GM19463 (cell line): ENCODE data around the gene FAM13C.

Experiments used
- ATAC-seq: cut with Tn5 transposase; IDR thresholded peaks from one replicate; pipeline ENCODE4 v1.9.1; 2021; ENCODE audit warnings: mild to moderate bottlenecking, moderate library complexity; ENCODE audit not compliant: unreplicated experiment

Gene FAM13C

DNA sequence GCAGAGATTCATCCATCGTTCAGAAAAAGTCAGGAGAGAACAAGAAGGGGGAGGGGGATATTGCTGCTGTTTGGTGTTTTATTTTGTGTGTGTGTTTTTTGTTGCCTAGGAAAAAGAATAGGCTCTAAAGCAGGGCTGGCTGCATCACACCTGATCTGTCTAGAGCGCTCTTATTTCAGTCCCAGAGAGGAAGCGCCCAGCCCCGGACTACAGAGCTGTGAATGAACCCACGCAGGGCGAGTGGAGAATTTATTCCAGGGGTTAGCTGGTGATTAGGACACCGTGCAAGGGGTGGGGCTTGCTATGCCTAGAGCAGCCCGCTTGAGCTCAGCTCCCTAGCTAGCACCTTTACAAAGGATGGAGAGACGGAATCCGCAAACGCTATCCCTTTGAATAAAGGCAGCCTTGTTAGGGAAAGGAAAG lies 621 bp upstream of the FAM13C start:
- ATAC-seq, result no peak

DNA sequence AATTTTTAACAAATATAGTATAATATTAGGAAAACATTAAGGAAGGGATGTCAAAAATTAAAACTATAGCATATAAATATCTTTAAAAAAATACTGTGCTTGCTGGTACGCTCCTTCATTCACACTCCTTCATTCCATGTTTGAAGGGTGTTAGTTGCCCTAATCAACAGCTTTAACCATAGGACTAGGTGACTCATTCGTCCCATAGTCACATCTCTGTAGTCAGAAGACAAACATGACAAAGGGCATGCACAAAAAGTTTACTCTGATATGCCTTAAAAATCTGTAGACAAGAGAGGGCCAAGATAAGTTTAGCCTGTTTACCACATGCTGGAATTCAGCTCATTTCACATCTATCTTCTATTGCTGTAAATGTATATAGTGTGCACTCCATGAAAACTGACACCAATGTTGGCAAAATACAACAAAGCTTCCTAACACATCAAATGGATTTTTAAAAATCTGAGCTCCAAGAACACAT lies 646 bp downstream of the FAM13C start:
- no peak for ATAC-seq

DNA sequence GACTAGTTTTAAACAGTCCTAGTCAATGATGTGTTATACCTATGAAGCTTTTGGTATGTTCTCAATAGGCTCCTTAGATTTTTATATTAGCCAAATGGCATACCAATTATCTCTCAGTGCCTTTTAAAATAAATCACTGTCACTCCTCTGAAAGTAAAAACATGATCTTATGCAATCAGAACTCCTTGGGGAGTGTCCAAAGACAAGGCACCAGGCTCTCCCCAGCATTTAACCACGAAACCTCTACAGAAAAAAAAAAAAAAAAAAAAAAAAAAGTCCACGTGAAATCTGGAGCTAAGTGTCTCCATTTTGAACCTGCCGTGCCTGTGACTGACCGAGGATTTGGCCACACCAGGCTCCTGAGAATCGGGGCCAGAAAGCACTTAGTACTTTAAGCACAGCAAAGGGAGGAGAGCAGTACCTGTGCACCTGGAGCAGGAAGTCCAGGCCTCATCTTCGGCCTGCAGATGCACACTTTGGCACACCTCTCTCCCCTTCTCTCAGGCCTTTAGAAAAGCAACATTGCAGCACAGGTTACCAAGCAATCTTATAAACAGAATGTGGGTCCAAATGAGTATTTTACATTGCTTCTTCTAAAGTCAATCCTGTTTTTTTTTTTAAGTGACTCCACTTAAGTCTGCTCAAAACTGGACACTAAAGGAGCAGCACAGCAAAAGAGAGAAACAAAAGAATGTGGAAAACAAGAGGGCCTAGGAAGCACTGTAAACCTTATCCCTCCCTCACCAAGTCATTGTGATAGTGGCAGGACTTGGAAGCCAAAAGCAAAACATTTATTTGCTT lies 1.5 kb downstream of the FAM13C start:
- ATAC-seq, result no peak

DNA sequence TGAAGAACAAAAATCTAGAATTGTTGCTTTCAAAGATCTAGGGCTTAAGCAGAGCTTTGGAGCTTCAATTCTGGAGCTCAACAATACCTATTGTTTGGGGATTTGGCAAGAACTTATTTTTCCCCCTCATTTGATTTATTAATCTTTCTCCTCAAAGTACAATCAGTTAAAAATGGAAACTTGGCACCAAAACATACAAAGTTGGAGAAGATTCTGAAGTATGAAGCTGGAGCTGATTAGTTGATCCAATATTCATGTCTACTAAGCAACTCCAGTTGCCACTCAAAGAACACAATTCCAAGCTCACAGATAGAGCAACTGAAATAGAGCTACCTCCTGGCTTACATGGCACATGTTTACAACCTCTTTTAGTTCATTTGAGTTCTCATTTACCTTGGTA lies 3.8 kb downstream of the FAM13C start:
- ATAC-seq, result no peak

DNA sequence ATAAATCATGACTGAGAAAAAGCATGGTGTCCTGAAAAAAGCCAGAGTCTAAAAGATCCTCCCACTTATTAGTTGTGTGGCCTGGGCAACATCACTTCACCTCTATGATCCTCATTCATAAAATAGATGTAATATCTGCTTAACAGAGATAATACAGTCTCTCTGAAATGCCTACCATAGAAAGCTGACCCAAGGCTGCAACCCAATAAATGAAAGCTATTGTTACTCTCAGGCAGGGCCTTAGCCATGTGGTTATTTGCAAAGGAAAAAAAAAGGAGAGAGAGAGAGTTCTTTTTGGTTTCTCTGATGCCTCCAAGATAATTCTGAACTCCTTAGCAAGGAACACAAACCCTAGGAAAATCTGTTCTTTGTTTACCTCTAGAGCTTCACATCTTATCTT lies 7.9 kb downstream of the FAM13C start:
- ATAC-seq, result no peak

DNA sequence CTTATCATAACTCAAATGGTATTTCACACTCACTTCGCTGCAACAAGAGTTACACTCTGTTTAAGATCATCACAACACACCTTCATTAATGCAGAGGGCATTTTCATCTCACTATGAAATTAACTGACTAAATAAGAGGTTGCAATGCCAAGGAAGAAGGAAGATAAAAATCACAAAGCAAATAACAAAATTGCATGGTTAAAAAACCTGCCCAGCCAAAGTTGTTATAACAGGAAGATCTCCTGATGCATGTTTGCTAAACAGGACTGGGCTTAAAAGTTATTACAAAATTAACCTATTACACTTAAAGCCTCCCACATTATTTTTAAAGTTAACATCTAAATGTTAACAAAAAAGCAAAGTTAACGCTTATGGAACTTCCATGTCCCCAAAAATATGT lies 11.8 kb downstream of the FAM13C start:
- no peak for ATAC-seq

DNA sequence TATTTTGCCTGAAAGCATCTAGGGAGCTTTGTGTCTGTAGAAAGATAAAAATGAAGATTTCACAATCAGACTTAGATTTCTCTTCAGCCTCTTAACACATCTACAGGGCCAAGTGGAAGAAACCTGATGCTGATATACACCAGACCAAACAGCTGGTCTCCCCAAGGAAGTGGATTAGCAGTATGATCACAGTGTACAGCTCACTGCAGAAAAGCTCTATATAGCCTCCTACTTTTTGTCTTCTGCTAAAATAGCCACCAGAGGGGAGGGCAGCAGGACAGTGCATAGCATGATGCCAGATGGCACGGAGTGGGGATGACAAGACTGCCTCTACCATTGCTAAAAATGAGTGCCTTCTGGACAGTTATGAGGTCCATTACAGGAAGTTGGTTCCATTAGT lies 16.0 kb downstream of the FAM13C start:
- ATAC-seq, result no peak

DNA sequence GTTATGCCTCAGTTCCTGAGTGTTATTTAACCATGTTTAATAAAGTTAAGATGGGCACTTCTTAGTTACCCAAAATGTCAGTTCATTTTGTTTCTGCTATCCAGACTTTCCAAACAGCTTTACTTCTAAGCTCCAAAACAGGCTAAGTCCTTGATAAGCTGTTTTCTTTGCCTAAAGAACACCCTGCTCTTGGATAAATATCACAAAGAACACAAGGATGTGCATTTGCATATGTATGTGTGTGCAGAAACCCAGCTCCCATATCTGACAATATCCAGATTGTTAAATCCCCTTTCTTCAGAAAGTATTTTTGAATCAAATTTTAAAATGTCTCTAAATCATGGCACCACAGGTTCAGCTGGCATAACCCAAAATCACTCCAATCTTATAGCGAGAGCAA lies 19.6 kb downstream of the FAM13C start:
- ATAC-seq, result no peak

DNA sequence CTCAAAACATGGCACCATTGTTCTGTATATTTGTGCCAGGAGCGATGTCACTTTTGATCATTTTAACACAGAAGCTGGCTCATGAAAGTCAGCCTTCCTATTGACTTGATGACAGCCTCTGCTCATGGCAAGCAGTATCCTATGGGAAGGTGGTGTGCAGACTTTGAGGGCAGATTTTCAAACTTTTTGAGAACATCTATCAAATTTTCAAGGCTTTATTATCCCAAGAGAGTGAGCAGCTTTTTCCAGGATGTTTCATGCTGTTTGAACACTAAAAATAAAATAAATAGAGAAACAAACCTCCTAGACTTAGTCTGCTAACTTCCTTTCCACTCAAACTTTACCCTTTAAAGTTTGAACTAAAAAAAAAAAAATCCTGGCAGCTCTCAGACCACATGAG lies 20.3 kb downstream of the FAM13C start:
- ATAC-seq, result no peak

DNA sequence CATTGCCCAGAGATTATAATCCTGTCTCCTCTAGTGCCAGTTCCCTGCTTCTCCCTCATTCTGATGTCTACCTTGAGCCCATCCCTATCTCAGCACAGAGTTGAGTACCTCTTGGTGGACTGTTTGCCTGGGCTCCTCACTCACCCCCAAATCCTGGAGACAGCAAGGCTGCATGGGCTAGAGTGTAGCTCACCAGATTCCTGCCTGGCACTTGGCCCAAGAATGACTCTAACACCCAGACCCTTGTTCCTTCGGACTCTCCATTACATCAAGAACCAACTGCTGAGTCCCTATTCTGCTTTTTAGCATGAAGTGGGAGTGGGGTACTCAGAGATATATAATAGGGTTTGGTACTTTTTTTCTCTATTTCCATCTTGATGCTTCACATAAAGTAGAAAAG lies 22.1 kb downstream of the FAM13C start:
- no peak for ATAC-seq

DNA sequence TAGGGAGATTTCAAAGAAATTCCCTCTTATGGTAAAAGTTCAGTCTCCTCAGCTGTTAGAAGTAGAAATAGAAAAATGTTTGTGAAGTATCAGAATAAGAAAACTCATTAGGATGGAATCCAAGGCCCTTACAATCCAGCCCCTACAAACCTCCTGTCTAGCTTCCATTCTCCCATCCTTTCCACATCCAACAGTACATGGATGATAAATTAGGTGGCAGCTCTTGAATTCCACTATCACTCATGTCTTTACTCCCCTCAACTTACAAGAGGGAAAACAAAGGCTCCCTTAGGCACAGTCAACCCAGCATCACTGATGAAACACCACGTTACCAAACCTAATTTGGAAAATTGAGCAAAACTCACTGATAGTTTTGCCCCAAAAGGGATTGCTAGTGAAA lies 23.0 kb downstream of the FAM13C start:
- no peak for ATAC-seq

DNA sequence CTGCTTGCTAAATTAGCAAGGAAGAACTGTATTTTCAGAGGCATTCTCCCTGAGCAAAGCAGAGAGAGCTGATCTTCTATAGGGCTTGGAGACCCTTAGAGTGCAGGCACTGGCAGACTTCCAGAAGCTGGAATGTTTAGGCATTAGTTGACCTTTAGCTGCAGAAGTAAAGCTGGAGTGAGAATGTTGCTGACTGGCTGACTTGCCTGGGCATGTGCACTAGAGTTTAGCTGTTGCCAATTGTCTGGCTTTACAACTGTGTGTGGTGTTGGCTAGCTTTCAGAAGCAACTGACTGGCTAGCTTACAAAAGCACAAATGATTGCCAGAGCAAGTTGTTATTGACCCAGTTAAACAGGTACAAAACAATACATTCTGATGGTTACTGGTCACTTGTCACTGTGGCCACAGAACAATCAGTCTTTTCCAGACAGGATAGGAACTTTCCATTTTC lies 25.1 kb downstream of the FAM13C start:
- no peak for ATAC-seq

DNA sequence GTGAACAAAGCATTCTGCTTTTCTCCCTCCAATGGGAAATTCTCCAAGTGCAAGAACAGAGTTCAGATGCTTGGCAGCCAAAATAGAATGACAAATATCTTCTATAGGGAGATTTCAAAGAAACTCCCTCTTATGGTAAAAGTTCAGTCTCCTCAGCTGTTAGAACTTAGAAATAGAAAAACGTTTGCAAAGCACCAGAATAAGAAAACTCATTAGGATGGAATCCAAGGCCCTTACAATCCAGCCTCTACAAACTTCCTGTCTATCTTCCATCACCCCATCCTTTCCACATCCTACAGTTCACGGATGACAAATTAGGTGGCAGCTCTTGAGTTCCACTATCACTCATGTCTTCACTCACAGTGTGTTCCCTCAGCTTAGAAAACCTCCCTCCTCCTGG lies 25.7 kb downstream of the FAM13C start:
- no peak for ATAC-seq

DNA sequence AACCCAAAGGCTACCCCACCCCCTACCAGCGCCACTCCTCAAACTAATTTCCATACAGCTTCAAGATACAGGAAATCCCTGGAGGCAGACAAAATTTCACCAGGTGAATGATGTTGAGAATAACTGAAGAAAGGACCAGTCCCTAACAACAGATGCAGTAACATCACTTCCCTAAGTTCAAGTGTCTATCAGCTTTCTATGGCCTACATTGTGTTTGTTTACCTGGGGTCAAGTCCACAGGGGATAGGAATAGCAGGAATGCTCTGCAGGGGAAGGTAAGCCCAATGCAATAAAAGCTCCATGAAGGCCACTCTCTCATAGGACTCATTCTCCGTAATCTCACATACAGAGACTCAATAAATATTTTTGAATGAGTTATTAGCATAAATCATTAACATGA lies 26.9 kb downstream of the FAM13C start:
- ATAC-seq, result no peak

DNA sequence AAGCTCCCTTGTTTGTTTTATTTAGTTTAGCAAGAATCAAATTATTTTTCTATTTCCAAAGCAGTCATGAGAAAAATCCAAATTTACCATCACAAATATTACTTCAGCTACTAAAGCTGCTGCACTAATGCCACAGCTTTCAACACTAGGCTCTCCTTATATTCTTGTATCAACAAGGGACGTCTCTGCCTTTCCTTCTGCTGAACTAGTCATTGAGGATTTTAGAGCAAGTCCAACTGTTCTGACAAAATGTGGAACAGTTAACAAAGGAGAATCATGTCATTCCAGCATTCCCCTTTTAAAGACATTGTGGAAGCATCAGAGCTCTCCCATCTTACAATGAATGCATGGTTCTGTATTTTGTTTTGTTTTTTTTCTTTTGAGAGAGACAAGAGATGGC lies 28.6 kb downstream of the FAM13C start:
- no peak for ATAC-seq

DNA sequence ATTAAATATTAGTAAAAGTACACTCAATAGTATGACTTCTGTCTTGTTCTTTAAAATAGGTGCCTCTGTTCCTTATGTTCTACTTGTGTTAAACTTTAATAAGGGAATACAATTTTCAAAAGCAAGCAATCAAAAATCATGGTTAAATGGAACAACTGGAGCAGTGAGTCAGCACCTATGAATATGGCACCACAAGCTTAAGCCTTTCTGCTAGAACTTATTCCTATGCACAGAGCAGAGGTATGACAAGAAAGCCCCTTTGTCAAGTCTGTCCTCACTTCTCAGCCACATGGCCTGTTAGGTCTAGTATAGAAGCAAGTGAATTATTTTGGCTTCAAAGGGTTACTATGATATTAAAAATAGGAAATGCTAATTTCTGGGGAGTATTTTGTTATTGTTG lies 29.8 kb downstream of the FAM13C start:
- no peak for ATAC-seq

DNA sequence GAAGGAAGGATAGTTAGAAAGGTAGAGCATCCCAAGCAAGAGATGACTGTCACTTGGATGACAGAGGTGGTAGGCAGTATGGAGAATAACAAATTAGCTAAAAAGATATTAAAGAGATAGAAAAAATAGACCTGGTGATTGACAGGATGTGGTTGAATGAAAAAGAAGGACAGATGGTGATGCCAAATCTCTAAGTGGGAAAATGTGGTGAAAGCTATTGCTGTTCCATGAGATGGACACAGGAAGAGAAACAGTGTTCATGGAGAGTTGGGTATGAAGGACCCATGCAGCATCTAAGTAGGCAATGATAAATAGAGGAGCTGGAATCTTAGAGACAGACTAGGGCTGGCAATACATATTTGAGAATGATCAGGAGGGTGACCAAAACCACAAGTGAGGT lies 30.7 kb downstream of the FAM13C start:
- ATAC-seq, result no peak

DNA sequence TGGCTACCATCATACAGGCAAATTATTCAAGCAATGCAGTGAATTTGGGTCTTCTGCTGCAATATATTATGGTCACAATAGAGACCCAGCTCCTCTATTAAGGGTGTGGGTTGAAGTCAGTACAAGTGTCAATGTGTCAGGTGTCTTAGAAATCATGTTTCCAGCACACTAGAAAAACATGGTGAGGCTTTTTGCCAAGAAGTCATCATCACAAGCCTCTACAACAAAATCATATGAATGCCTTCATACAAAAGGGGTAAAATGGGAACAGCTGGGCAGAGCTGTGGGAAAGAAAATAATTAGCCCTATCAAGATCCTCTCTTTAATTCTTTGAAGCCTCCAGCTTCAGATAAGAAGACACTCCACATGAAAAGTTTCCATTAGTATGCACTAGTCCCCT lies 37.2 kb downstream of the FAM13C start:
- no peak for ATAC-seq

DNA sequence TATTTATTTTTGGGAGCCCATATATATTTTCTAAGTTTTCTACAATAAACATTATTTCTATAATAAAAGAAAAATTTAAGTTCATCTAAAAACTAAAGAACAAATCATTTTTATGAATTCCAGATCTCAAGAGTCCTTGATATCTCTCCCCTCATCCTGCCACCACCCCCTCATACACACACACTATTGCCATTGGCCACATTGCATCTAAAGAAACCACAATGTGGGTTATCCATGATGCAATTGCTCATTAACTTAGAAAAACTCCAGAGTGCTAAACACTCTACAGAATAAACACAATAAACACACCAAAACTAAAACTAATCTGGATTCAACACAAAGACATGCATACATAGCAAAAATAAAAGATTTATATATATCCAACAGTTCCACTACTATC lies 37.8 kb downstream of the FAM13C start:
- no peak for ATAC-seq

DNA sequence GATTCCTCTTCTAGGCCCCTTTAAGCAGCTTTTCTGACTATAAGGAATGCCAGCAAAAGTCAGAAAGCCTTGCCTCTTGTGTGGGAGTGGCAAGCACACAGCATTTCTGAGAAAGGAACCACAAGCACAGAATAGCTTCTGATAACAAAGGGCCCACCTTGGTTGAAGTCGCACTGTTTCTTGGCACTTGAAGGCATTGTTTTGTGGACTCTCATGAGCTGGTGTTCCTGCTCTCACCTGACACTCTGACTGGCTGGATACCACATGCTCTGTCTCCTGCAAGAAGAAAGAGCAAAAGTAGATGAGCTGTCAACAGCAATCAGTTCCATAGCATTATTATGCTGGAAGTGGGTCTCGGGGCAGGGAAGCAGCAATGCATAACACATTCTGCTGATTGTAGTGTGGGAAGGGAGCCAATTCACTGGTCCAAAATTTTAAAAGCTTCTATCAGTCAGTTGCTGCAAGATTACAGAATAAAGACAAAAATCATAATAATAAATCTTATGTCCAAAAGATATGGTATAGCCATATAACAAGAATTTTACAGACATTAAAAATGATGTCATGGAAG lies 38.4 kb downstream of the FAM13C start:
- no peak for ATAC-seq

DNA sequence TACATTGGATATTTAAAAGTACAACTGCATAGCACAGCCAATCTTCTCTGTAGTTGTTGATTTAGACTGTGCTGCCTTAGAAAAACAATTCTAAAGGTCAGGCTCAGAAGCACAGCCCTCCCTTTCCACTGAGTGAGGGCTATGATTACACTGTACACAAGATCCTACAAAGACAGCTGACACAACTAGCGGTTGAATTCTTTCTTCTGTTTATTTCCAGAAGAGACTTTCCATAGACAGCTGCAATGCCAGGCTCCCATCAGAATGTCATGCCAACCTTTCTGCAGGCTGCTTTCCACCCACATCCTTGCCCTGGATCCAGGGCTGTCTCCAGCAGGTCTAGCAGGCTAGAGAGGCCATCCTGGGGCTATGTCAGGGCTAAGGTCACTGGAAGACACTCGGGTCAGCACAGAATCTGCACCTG lies 39.3 kb downstream of the FAM13C start:
- no peak for ATAC-seq

DNA sequence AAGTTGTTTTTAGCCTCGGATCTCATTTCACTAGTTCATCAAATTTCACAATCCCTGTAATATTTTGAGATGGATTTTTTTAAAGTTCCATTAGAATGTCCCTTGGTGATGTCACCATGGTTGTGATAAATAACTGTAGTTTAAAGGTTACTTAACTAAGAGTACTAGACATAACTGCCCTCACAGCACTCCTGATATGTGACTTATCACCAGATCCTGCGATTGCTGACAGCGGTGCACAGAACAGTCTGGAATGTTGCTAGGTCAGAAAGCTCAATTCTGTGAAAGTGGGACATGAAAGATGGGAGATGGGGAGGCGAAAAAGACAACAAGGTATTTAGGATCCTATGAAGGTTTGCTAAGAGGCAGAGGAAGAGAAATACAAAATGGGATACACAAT lies 40.2 kb downstream of the FAM13C start:
- no peak for ATAC-seq

DNA sequence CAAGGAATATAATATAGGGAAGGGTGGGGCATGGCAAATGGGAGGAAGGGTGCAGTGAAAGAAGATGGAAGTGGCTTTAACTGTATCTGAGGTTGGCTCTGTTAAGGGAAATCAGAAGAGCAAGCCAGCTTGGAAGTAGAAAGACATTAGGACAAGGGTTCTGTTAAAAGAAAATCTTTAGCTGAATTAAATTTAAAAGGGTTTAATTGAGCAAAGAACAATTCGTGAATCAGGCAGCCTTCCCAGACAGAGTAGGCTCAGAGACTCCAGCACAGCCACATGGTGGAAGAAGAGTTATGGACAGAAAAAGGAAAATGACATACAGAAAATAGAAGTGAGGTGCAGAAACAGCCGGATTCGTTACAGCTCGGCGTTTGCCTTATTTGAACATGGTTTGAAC lies 42.0 kb downstream of the FAM13C start:
- ATAC-seq, result no peak
